ENCODE results near the gene GCAT. TPM values are rescaled to one million over a fixed set of nuclear protein-coding genes. Genes with fewer than 3 reads are reported as not detected.

GCAT gene
- total RNA-seq, 1 donor: 1.7 TPM

- Histone ChIP-seq H3K4me1 (ENCODE audit: insufficient read depth, low read length) (peaks cover 19% of the 10 kb centered on the region), H3K4me3 (ENCODE audit: low read length) (no peak overlapping the region), H3K27me3 (ENCODE audit: insufficient read depth, low read length) (peaks cover 4% of the 10 kb centered on the region), H3K9me3 (ENCODE audit: low read depth, low read length) (no peaks in the 10 kb centered on the region)
Observed at GRCh38 chr22:37815593-37815992, 7.9 kb downstream of the GCAT start.

- Histone ChIP-seq H3K27me3 (ENCODE audit: insufficient read depth, low read length) (peaks cover 4% of the 10 kb centered on the region), H3K4me1 (ENCODE audit: insufficient read depth, low read length) (peaks cover 19% of the 10 kb centered on the region), H3K4me3 (ENCODE audit: low read length) (no peak overlapping the region), H3K9me3 (ENCODE audit: low read depth, low read length) (no peaks in the 10 kb centered on the region)
Observed at GRCh38 chr22:37816543-37817180, 8.9 kb downstream of the GCAT start.

GRCh38 chr22:37817705-37818408 is 10.1 kb downstream of the GCAT start:
- peaks cover 19% of the 10 kb centered on the region for H3K4me1 ChIP-seq (ENCODE audit: insufficient read depth, low read length)
- no peak overlapping the region for H3K4me3 ChIP-seq (ENCODE audit: low read length)
- H3K9me3 ChIP-seq (ENCODE audit: low read depth, low read length): no peaks in the 10 kb centered on the region
- H3K27me3 ChIP-seq (ENCODE audit: insufficient read depth, low read length): peaks cover 4% of the 10 kb centered on the region

GRCh38 chr22:37818409-37819104 is 10.8 kb downstream of the GCAT start:
- Histone ChIP-seq H3K9me3 (ENCODE audit: low read depth, low read length) (no peaks in the 10 kb centered on the region), H3K4me1 (ENCODE audit: insufficient read depth, low read length) (peaks cover 19% of the 10 kb centered on the region), H3K27me3 (ENCODE audit: insufficient read depth, low read length) (peaks cover 4% of the 10 kb centered on the region), H3K4me3 (ENCODE audit: low read length) (peak overlapping the region; percentile 8)

- Histone ChIP-seq H3K9me3 (ENCODE audit: low read depth, low read length) (no peaks in the 10 kb centered on the region), H3K27me3 (ENCODE audit: insufficient read depth, low read length) (peaks cover 4% of the 10 kb centered on the region), H3K4me3 (ENCODE audit: low read length) (no peak overlapping the region), H3K4me1 (ENCODE audit: insufficient read depth, low read length) (peaks cover 19% of the 10 kb centered on the region)
Observed at GRCh38 chr22:37819105-37819433, 11.3 kb downstream of the GCAT start.

- no peaks in the 10 kb centered on the region for H3K9me3 ChIP-seq (ENCODE audit: low read depth, low read length)
- peaks cover 4% of the 10 kb centered on the region for H3K27me3 ChIP-seq (ENCODE audit: insufficient read depth, low read length)
- peaks cover 26% of the 10 kb centered on the region for H3K4me1 ChIP-seq (ENCODE audit: insufficient read depth, low read length)
- H3K4me3 ChIP-seq (ENCODE audit: low read length): no peak overlapping the region
Observed at GRCh38 chr22:37820350-37820749, 12.6 kb downstream of the GCAT start.

GRCh38 chr22:37822079-37822833 is 14.5 kb downstream of the GCAT start:
- peaks cover 4% of the 10 kb centered on the region for H3K27me3 ChIP-seq (ENCODE audit: insufficient read depth, low read length)
- no peaks in the 10 kb centered on the region for H3K9me3 ChIP-seq (ENCODE audit: low read depth, low read length)
- H3K4me1 ChIP-seq (ENCODE audit: insufficient read depth, low read length): peaks cover 25% of the 10 kb centered on the region

GRCh38 chr22:37823134-37823985 is 15.6 kb downstream of the GCAT start, which contains the start of gene GALR3:
GALR3 (plus strand) TSS chr22:37823382; CDS start chr22:37823407, 25 bp downstream.
- peaks cover 15% of the 10 kb centered on the region for H3K4me1 ChIP-seq (ENCODE audit: insufficient read depth, low read length)
- H3K9me3 ChIP-seq (ENCODE audit: low read depth, low read length): no peaks in the 10 kb centered on the region
- peaks cover 4% of the 10 kb centered on the region for H3K27me3 ChIP-seq (ENCODE audit: insufficient read depth, low read length)
- H3K4me3 ChIP-seq (ENCODE audit: low read length): no peak within 1 kb of the TSS

More at GRCh38 chr22:37822079-37822833, 14.5 kb downstream of the GCAT start:
- no peak overlapping the region for H3K4me3 ChIP-seq (ENCODE audit: low read length)

- Histone ChIP-seq H3K4me3 (ENCODE audit: low read length) (no peak overlapping the region), H3K4me1 (ENCODE audit: insufficient read depth, low read length) (peaks cover 6% of the 10 kb centered on the region), H3K27me3 (ENCODE audit: insufficient read depth, low read length) (no peaks in the 10 kb centered on the region), H3K9me3 (ENCODE audit: low read depth, low read length) (no peaks in the 10 kb centered on the region)
Observed at GRCh38 chr22:37824674-37825641, 17.2 kb downstream of the GCAT start.

- no peak overlapping the region for H3K4me3 ChIP-seq (ENCODE audit: low read length)
- no peaks in the 10 kb centered on the region for H3K27me3 ChIP-seq (ENCODE audit: insufficient read depth, low read length)
- peaks cover 6% of the 10 kb centered on the region for H3K4me1 ChIP-seq (ENCODE audit: insufficient read depth, low read length)
- no peaks in the 10 kb centered on the region for H3K9me3 ChIP-seq (ENCODE audit: low read depth, low read length)
Observed at GRCh38 chr22:37827056-37827455, 19.3 kb downstream of the GCAT start.

- no peak overlapping the region for H3K4me3 ChIP-seq (ENCODE audit: low read length)
- no peaks in the 10 kb centered on the region for H3K27me3 ChIP-seq (ENCODE audit: insufficient read depth, low read length)
- H3K4me1 ChIP-seq (ENCODE audit: insufficient read depth, low read length): no peaks in the 10 kb centered on the region
- no peaks in the 10 kb centered on the region for H3K9me3 ChIP-seq (ENCODE audit: low read depth, low read length)
Observed at GRCh38 chr22:37830093-37830842, 22.5 kb downstream of the GCAT start.

GRCh38 chr22:37831472-37831871 is 23.7 kb downstream of the GCAT start:
- no peaks in the 10 kb centered on the region for H3K4me1 ChIP-seq (ENCODE audit: insufficient read depth, low read length)
- H3K9me3 ChIP-seq (ENCODE audit: low read depth, low read length): no peaks in the 10 kb centered on the region
- no peaks in the 10 kb centered on the region for H3K27me3 ChIP-seq (ENCODE audit: insufficient read depth, low read length)
- H3K4me3 ChIP-seq (ENCODE audit: low read length): no peak overlapping the region

Data from mononuclear cell (primary cell).